GM12873 (cell line): Measurements from ENCODE around the gene CMTM7.

Source experiments
- TF ChIP-seq, protein P1 (sequence below): IDR thresholded peaks from 2 replicates; pipeline ENCODE4 v1.5.1; 2012; ENCODE audit warnings: low read depth, mild to moderate bottlenecking, moderate library complexity, low read length, control low read depth; ENCODE audit not compliant: insufficient read depth; ENCODE audit errors: missing control alignments

CMTM7 gene

DNA sequence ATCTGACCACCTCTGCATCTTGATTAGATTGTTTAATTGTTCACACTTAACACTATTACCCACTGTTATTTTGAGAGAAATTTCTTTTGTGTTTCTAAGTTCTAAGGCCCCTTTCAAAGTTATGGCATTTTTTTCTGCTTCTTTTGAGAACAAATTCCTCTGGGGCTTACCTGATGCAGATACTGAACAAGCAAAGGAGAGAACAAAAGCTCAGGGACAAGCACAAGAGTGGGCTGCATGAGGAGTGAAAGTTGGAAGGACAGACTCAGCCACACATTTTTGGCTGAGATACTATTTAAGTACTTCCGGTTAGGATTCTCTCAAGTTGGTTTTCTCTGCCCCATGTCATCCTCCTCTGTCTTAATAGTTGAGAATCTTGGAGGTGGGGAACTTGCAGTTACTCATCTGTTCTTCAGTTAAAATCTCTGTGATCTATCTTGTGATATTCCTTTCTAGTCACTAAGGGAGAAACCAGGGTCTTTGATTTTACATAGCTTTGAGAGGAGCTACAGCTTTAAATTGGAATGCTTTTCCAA is 56.3 kb downstream of the CMTM7 start:
- TF ChIP-seq, protein P1, sequence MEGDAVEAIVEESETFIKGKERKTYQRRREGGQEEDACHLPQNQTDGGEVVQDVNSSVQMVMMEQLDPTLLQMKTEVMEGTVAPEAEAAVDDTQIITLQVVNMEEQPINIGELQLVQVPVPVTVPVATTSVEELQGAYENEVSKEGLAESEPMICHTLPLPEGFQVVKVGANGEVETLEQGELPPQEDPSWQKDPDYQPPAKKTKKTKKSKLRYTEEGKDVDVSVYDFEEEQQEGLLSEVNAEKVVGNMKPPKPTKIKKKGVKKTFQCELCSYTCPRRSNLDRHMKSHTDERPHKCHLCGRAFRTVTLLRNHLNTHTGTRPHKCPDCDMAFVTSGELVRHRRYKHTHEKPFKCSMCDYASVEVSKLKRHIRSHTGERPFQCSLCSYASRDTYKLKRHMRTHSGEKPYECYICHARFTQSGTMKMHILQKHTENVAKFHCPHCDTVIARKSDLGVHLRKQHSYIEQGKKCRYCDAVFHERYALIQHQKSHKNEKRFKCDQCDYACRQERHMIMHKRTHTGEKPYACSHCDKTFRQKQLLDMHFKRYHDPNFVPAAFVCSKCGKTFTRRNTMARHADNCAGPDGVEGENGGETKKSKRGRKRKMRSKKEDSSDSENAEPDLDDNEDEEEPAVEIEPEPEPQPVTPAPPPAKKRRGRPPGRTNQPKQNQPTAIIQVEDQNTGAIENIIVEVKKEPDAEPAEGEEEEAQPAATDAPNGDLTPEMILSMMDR: no peak

GRCh38 chr3:32448686-32449474 is 57.2 kb downstream of the CMTM7 start:
- TF ChIP-seq, protein P1: no peak

GRCh38 chr3:32449691-32450090 is 58.0 kb downstream of the CMTM7 start:
- TF ChIP-seq, protein P1: no peak

DNA sequence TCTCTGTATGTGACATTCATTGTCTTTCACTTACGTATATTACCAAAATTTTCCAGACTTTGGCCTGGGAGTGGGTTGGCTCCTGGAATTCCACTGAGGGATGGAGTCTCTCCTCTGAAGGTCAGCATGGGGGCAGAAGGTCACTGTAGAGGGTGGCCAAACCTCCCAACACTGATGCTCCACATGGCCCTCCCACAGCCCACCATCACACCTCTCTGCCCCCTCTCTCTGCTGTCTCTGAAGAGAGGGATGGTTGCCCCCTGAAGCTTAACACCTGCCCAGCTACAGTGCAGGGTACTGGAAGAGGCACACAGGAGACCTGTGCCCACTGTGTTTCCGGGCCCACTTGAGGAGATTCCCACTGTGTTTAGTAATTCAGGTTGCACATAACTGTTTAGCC is 58.8 kb downstream of the CMTM7 start:
- TF ChIP-seq, protein P1: no peak

GRCh38 chr3:32450992-32451659 is 59.5 kb downstream of the CMTM7 start:
- TF ChIP-seq, protein P1: no peak

DNA sequence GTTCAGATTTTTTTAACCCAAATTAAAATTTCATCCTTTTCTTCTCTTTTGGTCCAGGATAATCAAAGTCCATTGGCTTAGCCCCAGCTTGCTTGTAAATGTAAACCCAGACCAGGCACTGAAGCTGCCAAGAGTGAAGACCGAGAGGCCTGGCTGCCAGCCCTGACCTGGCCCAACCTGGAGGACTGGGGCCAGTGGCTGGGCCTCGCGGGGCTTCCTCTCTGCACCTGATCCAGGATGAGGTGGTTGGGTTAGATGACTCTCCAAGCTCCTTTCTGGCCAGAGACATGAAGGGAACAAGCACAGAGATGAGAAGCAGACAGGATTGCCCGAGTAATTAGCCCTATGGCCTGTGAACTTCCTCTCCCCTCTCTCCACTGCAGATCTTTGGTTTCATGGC is 60.4 kb downstream of the CMTM7 start:
- TF ChIP-seq, protein P1: no peak

- TF ChIP-seq, protein P1: no peak
Measured at GRCh38 chr3:32453346-32453745, 61.7 kb downstream of the CMTM7 start.
